Dermis microvascular lymphatic vessel endothelial cell (primary cell): ENCODE measurements around the gene PLPP7. TPM values are rescaled to one million over a fixed set of nuclear protein-coding genes. Genes with fewer than 3 reads are reported as not detected.
"Not testable (repeated sequence)": the region's sequence is repeated elsewhere in the genome, so short reads cannot be mapped to it uniquely, and the experiment has no call there.

Source experiments
- DNase-seq, 2 donors: peaks; one replicate each; pipeline versions ENCODE4 v3.0.0 to v3.0.0-alpha.2; 2010; ENCODE audit warnings: low read depth in 2 of 2
- total RNA-seq: library from RNA; depleted of rRNA; stranded (reverse); fragments of >200 nt; gene quantifications from 2 replicates; pipeline ENCODE4 v1.2.1, GENCODE V29; 2014

The PLPP7 gene
- total RNA-seq, 1 donor from 2014 or later = 2.3 TPM

- no peak for DNase-seq
Observed at GRCh38 chr9:131266266-131267229, 23.0 kb upstream of the PLPP7 start.

- peak; percentile 43 to 77 for DNase-seq
Observed at GRCh38 chr9:131270171-131271015, 19.1 kb upstream of the PLPP7 start.

GRCh38 chr9:131271016-131271273, 18.6 kb upstream of the PLPP7 start:
- DNase-seq = not testable (repeated sequence)

- DNase-seq = no peak
Observed at GRCh38 chr9:131271506-131271931, 18.0 kb upstream of the PLPP7 start.

GRCh38 chr9:131272212-131272611, 17.3 kb upstream of the PLPP7 start:
- no peak for DNase-seq

DNA sequence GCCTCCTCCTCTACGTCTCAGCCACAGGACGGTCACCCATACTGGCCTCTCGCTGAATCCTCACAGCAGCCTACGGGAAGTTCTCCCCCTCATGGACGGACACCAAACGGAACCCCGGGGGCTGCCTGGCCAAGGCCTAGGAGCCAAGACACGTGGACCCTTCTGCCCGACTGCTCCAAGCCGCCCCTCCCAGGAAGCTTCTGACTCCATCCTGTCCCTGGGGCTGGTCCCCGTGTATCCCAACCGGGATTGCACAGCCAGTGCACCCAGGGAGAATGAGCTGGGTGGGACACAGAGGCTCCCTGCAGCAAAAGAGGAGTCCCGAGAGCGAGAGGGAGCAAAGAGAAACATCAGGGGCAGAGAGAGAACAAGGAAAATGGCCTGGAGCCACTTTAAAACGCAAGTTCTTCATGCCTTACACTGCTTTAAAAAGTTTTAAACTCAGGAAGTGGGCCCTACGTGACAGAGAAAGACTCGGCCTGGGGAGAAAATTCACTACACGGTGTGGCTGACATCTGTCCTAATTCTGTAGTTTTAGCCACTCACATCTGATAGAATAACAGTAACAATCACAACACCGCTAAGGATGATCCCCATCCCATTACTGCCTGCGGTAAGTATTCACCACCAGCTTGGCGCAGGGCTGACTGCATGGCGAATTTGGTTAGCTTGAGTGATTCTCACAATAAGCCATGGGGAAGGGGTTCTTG, 16.2 kb upstream of the PLPP7 start:
- DNase-seq = no peak

GRCh38 chr9:131273856-131274673, 15.5 kb upstream of the PLPP7 start:
- no peak for DNase-seq

DNA sequence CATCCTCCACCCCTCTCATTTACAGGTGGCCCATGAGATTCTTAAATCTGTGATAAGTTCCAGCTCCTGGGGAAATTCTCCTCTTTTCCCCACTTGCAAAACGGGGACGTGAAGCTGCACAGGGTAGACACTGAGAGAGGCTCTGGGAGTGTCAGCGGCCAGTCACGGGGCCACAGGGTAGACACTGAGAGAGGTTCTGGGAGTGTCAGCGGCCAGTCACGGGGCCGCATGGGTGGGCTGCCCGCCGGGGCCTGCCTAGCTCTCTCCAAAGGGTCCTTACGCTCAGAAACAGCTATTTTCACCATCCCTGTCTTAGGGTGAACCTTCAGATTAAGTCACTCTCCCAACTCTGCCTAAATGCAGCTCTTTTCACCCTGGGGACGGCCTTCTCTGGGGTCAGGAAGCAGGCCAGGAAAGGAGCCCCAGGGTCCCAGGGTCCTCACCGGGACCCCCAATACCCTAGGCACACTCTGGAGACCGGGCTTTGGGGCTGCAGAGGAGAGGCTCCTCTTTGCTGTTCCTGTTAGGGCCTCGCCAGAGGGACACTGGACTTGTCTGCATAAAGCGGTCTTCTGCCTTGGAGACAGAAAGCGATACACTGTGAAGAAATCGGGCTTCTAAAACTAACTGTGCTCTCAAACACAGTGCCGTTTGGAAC, 14.7 kb upstream of the PLPP7 start:
- DNase-seq = no peak

DNA sequence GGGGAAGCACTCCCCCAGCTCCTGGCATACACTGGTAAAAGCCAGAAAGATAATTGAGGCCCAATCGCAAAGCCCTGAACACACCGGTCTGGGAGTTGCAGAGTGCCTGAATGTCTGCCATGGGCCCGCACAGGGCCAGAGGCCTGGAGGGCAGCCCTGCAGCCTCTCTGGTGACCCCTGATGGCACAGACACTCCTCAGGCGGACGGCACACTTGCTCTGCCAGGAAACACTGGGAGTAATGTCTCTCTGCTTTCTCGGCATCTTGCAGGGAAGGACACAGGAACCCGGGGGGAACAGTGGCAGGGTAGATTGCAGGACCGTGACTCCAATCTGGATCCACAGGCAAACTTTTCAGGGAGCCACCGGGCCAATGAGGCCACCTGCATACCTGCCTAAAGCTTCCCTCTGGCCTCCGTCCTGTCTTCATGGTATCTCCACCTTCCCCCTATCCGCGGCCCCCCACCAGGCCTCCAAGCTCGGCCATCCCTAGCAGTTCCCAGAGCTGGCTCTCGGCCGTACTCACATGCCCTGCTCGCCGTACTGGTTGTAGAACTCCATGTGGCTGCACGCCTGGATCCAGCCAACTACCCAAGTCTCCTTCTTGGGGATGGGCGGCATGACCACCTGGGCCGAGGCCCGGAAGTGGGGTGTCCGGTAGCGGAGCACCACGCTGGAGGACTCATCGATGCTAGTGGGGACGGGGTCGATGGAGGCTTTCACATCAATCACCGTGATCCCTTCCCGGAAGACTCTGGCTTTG, 14.0 kb upstream of the PLPP7 start:
- DNase-seq = peak in 1 of 2 donors; percentile 19

DNA sequence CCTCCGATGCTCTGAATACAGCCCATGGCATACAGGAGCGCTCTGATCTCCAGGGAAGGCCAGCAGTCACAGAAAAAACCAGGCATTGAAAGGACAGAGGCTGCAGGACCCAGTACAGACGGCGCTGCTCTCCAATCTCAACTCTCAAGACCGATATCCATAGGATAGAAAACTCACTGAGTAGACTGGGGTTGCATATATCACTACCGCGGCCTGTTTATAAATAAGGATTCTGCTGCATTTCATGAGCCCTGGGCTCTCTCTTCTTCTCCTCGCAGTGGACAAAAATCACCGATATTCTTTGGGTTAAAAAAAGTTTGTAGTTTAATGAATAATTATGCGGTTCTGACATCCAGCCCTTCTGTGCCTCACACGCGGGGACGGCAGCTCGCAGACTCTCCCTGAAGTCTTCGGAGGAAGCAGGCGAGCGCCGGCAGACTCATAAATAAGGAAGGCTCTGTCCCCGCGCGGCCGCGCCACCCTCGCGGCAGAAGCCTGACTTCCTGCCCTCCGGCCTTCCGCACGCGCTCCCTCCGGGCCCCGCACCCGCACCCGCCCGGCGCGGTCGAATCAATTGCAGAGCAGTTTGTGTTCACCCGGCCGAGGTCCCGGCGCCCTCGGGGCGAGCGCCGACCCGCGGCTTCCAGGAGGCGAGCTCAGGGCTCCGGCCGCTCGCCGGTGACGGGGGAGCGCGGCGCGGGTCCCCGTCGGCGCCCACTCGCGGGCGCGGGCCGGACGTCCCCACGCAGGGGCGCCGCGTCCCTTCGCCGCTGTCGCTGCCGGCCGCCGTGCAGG, 13.2 kb upstream of the PLPP7 start, which contains the start of gene FAM78A:
TSS of gene FAM78A (minus strand) at position 417 of the 795 bp plus-strand sequence. CDS start at position 86, 331 bp downstream.
- peak in 1 of 2 donors; percentile 52 for DNase-seq

- DNase-seq = peak in 1 of 2 donors; percentile 32
Observed at GRCh38 chr9:131276891-131277286, 12.6 kb upstream of the PLPP7 start.

- no peak for DNase-seq
Observed at GRCh38 chr9:131277287-131277909, 12.1 kb upstream of the PLPP7 start.

DNA sequence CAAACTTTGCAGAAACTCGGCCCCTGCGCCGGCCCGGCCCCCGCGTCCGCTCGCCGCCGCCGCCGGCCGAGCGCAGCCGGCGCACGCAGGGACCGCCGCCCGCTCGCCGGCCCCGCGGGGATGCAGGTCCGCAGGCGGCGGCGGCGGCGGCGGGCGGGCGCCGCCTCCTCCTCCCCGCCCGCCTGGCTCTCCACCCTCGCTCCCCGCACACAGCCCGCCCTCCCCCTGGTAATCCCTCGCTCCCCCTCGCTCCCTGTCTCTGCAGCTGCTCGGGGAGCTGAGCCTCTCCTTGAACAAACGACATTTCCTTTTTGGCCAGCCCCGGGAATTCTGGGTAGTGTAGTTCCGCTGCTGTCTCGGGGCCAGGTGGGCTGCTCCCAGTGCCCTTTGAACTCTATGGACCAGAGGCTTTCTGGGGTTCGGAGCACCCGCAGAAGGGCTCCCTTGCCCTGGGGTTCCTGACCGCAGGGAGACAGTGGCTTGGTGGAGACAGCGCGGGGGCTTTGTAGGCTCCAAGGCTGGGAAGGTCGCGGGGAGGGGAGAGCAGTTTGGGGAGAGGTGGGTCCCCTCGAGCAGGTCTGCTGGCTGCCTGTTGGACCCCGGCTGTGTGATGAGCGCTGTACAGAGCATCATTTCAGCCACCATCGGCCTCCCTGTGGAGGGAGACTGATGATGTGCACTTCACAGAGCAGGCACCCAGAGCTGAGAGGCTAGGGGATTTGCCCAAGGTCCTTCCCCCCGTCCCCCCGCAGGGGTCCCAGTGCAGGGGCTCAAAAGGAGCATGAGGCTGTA, 11.4 kb upstream of the PLPP7 start:
- peak; percentile 67 to 89 for DNase-seq

DNA sequence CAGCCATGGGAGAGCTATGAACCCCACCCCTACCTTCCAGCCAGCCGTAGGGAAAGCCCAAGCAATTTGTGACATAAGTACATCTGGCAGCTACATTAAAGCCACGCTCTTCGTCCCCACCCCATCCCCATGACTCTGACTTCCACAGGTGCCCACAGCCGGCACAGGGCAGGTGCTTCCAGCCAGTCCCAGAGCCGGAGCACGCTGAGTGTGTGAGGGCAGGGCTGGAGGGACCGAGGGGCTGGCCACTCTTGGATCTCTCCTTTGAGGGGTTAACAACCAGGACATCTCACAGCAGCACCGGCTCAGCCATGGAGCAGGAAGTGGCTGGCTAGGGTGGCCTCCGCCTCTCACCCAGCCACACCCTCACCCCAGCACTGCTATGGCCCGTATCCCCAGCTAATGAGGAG, 10.8 kb upstream of the PLPP7 start:
- no peak for DNase-seq

DNA sequence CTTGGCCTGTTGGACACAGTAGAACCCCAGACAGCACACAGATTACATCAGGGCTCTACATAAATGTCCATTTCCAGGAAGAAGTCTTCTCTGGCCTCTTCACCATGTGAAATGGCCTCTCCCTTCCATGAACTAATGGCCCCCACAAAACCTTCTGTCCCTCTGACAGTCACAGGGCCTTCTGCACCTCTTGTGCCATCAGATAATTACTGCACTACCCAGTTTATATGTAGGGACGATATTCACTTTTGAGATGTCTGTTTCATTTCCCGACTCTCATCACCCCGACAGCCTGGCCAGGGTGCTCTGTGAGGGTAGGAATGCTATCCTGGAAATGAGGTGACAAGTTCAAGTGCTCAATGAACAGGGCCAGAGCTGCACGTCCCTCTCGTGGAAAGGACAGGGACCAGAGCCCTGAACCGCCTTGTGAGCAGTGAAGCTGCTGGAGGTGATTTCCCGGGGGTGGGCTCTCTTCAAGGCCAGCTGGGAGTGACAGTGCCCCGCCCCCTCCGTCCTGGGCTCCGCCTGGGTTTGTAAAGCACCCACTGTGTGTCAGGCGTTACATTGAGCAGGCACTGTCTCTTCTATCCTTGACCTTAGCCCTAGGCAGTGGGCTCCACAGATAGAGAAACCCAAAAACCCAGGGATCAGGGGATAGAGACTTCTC, 10.2 kb upstream of the PLPP7 start:
- DNase-seq = no peak

- no peak for DNase-seq
Observed at GRCh38 chr9:131279863-131280570, 9.5 kb upstream of the PLPP7 start.
